ENCODE results near the gene MRPS26. TPM values are rescaled to one million over a fixed set of nuclear protein-coding genes. Genes with fewer than 3 reads are reported as not detected.

Gene MRPS26
- polyA plus RNA-seq, 1 donor = 60.8 TPM

Other genes starting within 250 kb of the MRPS26 start
- gene CPXM1, start 245.4 kb upstream of the MRPS26 start, polyA plus RNA-seq = 28.6 TPM
- not detected for gene C20orf141, start 231.1 kb upstream of the MRPS26 start, polyA plus RNA-seq
- 0.01 TPM for gene TMEM239, start 229.7 kb upstream of the MRPS26 start, polyA plus RNA-seq
- 43.4 TPM for gene PCED1A, start 205.4 kb upstream of the MRPS26 start, polyA plus RNA-seq
- 33.5 TPM for gene VPS16, start 205.3 kb upstream of the MRPS26 start, polyA plus RNA-seq
- gene PTPRA, start 172.6 kb upstream of the MRPS26 start, polyA plus RNA-seq = 52.7 TPM
- gene GNRH2, start 2.4 kb upstream of the MRPS26 start, polyA plus RNA-seq = 1.2 TPM
- 5.2 TPM for gene OXT, start 25.6 kb downstream of the MRPS26 start, polyA plus RNA-seq
- 0.49 TPM for gene AVP, start 38.7 kb downstream of the MRPS26 start, polyA plus RNA-seq
- gene FASTKD5, start 113.8 kb downstream of the MRPS26 start, polyA plus RNA-seq = 16.4 TPM
- 5.5 TPM for gene UBOX5, start 113.8 kb downstream of the MRPS26 start, polyA plus RNA-seq
- gene LZTS3, start 127.5 kb downstream of the MRPS26 start, polyA plus RNA-seq = 17.1 TPM
- gene DDRGK1, start 158.6 kb downstream of the MRPS26 start, polyA plus RNA-seq = 77.0 TPM
- gene ITPA, start 163.4 kb downstream of the MRPS26 start, polyA plus RNA-seq = 64.6 TPM
- gene SLC4A11, start 193.1 kb downstream of the MRPS26 start, polyA plus RNA-seq = 0.36 TPM